Activated CD4-positive, alpha-beta T cell treated with anti-CD3 and anti-CD28 coated beads for 24 hours (primary cell): ENCODE measurements around the gene RSL24D1.
"Not testable (repeated sequence)": the region's sequence is repeated elsewhere in the genome, so short reads cannot be mapped to it uniquely, and the experiment has no call there.

Experiments
- DNase-seq, 2 donors: peaks; one replicate each; pipeline ENCODE4 v3.0.0-alpha.2; 2020; ENCODE audit warnings: low read depth in 2 of 2

The RSL24D1 gene

DNA sequence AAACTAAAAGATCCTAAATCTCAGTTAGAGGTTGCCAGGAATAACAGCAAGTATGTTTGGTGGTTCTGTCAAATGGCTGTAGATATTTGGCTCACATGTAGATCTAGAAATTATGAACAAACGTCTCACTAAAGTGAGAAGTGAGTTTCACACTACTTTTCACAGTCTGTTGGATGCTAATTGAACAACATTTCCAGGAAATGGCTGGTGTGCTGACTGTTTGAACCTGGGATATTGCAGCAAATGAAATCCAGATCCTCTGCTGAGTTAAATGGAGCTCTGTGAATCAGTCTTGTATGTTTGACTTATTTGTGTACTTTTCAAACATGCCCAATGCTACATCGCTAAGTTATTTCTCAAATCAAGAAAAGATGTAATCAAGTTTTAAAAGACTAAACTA, 21.3 kb upstream of the RSL24D1 start:
- no peak for DNase-seq

DNA sequence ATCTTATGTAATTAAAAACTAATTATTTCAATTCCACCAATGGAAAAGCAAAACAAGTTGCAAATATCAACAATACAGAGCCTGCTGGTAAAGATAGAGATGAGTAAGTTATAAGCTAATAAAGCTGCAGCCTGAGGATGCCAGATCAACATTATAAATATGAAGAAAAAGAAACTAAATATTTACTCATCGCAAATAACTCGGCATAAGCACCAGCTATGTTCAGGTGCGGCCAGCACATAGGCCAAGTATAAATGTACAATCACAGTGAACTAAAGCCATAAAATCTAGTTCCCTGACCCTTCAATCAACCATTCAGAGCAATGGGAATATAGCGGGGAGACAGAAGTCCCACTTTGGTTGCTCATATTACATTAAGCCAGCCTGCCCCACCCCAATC, 7.7 kb upstream of the RSL24D1 start:
- no peak for DNase-seq

DNA sequence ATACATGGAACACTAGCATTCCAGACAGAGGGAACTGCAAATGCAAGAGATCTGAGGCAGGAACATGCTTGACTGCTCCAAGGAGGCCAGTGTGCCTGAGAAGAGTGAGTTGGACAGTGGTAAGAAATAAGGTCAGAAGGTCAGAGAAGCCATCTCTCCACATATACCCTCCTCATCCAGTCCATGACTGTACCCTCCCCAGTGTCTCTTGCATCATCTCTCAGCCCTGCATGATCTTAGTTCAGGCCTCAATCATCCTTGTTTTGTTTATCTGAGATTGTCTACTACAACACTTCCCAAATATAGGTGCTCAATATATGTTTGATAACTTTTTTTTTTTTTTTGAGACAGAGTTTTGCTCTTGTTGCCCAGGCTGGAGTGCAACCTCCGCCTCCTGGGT, 5.5 kb upstream of the RSL24D1 start:
- DNase-seq: no peak

DNA sequence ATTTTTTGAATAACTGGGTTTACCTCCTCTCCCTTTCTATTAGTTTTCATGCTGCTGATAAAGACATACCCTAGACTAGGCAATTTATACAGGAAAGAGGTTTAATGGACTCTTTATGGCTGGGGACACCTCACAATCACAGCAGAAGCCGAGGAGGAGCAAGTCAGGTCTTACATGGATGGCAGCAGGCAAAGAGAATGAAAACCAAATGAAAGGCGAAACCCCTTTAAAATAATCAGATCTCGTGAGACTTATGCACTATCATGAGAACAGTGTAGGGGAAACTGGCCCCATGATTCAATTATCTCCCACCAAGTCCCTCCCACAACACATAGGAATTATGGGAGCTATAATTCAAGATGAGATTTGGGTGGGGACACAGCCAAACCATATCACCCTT, 2.0 kb upstream of the RSL24D1 start:
- no peak for DNase-seq

DNA sequence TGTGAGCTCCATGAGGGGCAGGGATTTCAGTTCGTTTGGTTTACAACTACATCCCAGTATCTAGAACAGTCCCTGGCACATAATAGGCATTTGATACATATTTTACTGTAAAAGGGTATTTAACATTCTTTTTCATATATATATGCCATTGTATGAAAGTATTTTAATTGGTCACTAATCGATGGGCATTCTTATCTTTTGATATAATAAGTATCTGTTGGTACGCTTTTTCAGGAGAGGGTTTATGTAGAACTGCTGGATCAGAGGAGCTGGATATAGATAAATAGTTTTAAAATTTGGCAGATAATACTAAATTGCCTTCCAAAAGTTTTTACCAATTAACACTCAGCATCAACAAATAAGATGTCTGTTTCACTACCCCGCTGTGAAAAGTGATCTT, 978 bp upstream of the RSL24D1 start:
- DNase-seq: no peak

DNA sequence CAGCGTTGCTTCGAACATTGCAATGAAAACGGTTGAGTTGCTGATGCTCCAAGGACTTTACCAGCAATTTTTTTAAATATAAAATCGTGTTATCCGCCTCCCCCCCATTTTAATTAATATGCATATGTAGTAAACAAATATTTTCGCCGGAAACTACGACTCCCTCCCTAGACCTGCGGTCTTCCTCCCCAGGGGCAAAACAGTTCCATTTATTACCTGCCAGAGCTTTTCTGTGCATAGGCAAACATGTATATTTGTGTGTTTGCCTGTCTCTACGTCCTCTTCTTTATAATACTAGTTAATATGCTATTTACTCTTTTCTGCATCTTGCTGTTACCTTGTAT, 593 bp upstream of the RSL24D1 start:
- DNase-seq: no peak

DNA sequence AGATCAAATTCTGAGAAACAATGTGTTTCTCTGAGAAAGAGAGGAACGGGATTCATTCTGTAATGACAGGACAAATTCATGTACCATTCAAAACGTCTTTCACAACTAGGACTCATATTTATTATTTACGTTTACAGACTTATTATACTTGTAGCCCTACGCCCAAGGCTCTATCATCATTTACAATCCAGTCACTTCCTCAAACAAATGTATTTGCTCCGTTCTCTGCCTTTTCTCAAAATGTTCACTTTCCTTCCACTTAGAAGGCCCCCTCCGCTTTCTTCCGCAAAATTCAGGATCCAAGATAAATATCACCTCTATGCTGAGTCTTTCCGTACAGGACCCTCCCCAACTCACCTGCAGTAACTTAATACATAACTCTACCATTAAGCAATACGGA, 745 bp downstream of the RSL24D1 start:
- no peak for DNase-seq

DNA sequence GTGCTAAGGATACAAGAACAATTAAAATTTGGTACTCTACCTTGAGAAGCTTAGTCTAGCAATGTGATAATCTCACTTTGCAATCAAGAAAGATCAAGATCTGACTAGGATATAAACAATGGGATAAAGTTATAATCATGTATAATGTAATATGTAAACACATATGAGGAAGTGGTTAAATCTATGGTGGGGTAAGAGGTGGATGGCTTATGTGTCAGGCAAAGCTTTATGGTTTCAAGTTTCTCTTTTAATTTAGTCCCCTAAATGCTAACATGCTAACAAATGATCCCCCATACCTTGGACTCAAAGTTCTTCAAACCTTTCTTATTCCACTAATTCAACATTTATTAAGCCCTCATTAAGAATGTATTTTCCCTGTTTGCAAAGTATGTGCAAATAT, 2.5 kb downstream of the RSL24D1 start:
- DNase-seq: no peak

DNA sequence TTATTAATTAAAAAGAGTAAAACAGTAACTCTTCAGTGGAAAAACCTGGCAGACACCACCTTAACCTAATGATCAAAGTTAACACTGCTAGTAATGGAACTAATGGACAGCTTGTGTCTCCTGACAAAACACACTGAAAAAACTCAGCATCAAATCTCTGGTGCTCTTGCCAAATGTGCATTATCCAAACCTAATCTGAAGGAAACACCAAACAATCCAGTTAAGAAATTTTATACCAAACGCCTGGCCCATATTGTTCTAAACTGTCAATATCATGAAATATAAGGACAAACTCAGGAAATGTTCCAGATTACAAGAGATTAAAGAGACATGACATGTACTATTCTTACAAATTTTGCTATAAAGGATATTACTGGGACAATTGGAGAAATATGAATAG, 10.4 kb downstream of the RSL24D1 start:
- DNase-seq: no peak

DNA sequence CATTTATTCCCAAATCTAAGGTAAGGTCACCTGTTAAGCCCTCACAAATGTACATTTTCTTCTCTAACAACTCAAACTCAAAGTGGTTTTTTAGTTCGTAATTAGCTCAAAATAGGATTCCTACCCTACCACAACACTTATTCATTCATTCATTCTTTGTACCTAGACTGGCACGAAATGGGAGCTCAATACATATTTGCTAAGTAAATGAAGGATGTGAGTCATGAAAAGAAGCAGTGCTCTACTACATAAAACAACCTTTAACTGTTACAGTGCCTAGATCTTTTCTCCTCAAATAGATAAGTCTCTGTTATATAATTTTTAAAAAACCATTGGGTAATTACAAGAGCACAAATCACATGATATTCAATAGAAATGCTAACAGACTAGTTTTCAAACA, 13.1 kb downstream of the RSL24D1 start:
- no peak for DNase-seq

DNA sequence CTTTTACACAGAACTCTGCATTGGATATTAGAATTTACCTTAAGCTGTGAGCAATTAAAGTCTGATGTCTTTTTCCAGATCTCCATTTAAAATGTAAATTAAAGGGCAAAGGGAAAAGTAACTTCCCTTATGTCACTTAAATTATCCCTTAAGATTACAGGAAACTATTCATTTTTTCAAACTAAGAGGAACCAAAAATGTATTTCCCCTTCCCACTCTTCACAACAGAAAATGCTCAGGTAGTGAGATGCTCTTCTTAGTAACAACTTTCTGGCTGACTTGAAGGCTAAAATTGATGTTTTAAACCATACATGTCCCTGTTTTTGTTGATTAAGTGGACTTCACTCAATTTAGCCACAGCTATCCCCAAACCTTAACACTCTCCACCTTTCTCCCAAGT, 17.6 kb downstream of the RSL24D1 start:
- no peak for DNase-seq

DNA sequence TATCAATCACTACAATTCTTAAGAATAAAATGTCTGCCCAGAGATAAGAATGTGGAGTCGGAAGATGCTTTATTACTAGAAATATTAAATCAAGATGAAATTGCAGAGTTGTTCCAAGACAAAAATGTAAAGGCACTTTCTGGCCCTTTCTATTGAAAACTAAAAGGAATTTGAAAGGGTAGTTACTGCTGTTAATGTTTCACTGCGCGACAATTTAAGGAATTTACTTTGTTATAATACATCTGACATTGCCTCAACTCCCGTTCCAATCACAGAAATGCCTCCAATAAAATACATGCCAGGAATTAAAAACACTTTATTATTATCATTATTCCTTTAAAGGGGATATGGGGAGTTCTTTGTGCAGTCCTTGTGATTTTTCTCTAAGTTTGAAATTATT, 26.4 kb downstream of the RSL24D1 start:
- no peak for DNase-seq

DNA sequence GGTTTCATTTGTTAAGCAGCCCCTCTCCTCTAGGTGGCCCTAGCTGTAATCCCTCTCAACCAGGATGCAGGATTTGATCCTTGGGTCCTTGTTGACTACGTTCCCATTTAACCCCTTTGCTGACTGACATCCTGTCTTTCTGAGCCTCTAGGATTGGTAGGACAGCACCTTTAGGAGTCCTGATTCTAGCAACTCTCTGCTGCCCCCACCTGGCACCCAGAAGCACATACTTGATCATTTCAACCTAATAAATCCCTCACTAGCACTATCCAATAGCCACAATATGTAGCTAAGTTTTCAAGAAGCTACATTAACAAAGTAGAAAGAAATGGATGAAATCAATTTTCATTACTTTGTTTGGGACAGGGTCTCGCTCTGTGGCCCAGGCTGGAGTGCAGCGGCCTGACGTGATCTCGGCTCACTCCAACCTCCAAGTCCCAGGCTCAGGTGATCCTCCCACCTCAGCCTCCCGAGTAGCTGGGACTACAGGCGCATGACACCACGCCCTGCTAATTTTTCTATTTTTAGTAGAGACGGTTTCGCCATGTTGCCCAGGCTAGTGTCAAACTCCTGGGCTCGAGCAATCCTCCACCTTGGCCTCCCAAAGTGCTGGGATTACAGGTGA, 28.3 kb downstream of the RSL24D1 start:
- peak; percentile 26 to 40 for DNase-seq

DNA sequence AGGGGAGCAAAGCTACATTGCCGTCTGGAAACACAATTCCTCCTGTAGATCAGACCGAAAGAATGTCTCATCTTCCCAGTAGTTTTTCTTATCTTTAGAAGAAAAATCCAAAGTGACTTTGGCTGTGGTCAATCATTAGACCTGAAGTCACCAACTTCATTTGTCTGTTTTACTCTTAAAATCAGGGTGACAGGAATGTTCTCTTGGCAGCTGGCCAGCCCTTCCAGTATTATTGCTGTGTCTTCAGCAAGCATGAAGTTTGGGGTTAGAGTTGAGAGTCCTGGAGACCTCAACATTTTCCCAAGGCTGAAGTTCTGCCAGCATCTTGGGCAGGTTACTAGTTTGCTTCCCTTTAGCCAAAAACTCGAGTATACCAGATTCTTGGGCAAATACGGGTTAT, 32.5 kb downstream of the RSL24D1 start:
- no peak for DNase-seq

DNA sequence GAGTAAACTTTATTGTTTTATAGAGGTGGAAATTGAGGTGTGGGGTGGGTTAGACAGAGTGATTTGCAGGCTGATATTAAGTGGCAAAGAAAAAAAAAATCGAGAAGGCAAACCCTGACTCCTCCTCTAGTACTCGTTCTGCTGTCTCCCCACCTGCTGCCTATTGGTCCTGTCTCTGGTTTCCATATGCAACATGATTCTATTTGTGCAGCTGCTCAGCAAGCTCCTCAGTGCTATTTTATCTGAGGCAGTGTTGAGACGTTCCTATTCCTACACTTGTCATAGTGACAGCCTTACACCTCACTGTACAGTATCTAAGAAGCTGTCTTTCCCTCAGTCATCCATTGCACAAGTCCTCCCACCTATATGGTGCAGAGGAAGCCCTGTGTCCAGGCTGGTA, 45.1 kb downstream of the RSL24D1 start:
- no peak for DNase-seq

DNA sequence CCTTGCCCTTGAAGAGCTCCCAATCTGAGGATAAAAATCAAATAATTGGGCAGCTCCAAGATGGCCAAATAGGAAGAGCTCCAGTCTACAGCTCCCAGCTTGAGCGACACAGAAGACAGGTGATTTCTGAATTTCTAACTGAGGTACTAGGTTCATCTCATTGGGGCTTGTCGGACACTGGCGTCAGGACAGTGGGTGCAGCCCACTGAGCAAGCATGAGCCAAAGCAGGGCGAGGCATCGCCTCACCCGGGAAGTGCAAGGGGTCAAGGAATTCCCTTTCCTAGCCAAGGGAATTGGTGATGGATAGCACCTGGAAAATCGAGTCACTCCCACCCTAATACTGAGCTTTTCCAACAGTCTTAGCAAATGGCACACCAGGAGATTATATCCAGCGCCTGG, 53.6 kb downstream of the RSL24D1 start:
- not testable (repeated sequence) for DNase-seq

DNA sequence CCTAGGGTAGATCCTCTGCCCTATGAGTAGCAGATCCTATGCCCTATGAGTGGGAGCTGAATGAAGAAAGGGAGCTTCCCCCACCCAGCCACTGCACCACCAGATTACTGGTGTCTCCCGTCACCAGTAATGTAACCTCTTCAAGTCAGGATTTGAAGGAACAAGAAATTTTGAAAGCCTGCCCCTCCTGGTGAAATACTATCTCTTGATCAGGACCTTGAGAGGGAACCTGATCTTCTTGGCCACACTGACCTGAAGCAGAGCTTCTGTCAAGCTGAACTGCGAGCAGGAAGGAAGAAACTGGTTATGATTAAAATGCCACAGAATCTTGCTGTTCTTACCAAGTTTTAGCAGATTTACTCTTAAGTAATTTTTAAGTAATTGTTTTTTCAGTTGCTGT, 62.8 kb downstream of the RSL24D1 start:
- no peak for DNase-seq

DNA sequence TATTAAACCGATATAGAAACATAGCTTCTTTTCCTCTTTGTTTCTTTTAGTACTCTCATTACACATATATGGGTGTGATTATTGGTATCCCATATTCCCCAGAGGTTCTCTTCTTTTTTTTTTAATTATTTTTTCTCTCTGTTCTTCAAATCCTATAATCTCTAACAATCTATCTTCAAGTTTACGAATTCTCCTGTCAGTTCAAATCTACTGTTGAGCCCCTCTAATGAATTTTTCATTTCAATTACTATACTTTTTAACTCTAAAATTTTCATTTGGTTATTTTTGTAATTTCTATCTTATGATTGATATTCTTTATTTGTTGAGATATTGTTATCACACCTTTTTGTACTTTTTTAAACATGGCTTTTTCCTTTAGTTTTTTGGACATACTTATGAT, 64.1 kb downstream of the RSL24D1 start:
- DNase-seq: no peak
